GM19351 (cell line): ENCODE data around the gene SIRT6.
"Not testable (repeated sequence)": the region's sequence is repeated elsewhere in the genome, so short reads cannot be mapped to it uniquely, and the experiment has no call there.

Experiments
- ATAC-seq: cut with Tn5 transposase; IDR thresholded peaks from one replicate; pipeline ENCODE4 v1.9.1; 2021; ENCODE audit warnings: mild to moderate bottlenecking, moderate library complexity; ENCODE audit not compliant: unreplicated experiment

Gene SIRT6

GRCh38 chr19:4175669-4175931 lies 6.8 kb downstream of the SIRT6 start:
- no peak for ATAC-seq

GRCh38 chr19:4174895-4175668 lies 7.3 kb downstream of the SIRT6 start:
- no peak for ATAC-seq

GRCh38 chr19:4174213-4174894 lies 8.0 kb downstream of the SIRT6 start:
- no peak for ATAC-seq

GRCh38 chr19:4173479-4174212 lies 8.7 kb downstream of the SIRT6 start:
- ATAC-seq, result no peak

- ATAC-seq, result no peak
These were observed 9.4 kb downstream of the SIRT6 start for GRCh38 chr19:4172861-4173473.

- no peak for ATAC-seq
These were observed 10.7 kb downstream of the SIRT6 start for GRCh38 chr19:4171676-4172075.

GRCh38 chr19:4164262-4164661 lies 18.1 kb downstream of the SIRT6 start:
- no peak for ATAC-seq

- ATAC-seq, result no peak
These were observed 20.8 kb downstream of the SIRT6 start for GRCh38 chr19:4161415-4162077.

GRCh38 chr19:4157971-4158370 lies 24.4 kb downstream of the SIRT6 start:
- ATAC-seq, result not testable (repeated sequence)

GRCh38 chr19:4157164-4157563 lies 25.2 kb downstream of the SIRT6 start:
- no peak for ATAC-seq

GRCh38 chr19:4154571-4155312 lies 27.6 kb downstream of the SIRT6 start:
- no peak for ATAC-seq

- no peak for ATAC-seq
These were observed 29.9 kb downstream of the SIRT6 start for GRCh38 chr19:4152241-4152998.

GRCh38 chr19:4151623-4152022 lies 30.7 kb downstream of the SIRT6 start:
- ATAC-seq, result no peak

- ATAC-seq, result no peak
These were observed 32.7 kb downstream of the SIRT6 start for GRCh38 chr19:4149518-4150288.

- ATAC-seq, result no peak
These were observed 37.6 kb downstream of the SIRT6 start for GRCh38 chr19:4144666-4145249.

- not testable (repeated sequence) for ATAC-seq
These were observed 39.4 kb downstream of the SIRT6 start for GRCh38 chr19:4142916-4143315.

GRCh38 chr19:4140237-4140711 lies 42.1 kb downstream of the SIRT6 start:
- no peak for ATAC-seq

- no peak for ATAC-seq
These were observed 42.6 kb downstream of the SIRT6 start for GRCh38 chr19:4139614-4140236.
